Epithelial cell of proximal tubule (primary cell): Measurements from ENCODE around the gene COL4A2. TPM values are rescaled to one million over a fixed set of nuclear protein-coding genes. Genes with fewer than 3 reads are reported as not detected.
A peak's percentile ranks its signal among the peaks of the same experiment; 100 is the strongest.

Source experiments
- DNase-seq: peaks from one replicate; pipeline ENCODE4 v3.0.0-alpha.2; 2011; ENCODE audit warnings: low read depth
- H3K4me3 ChIP-seq: 2 replicates; pipeline ENCODE4 v1.5.1; 2011; ENCODE audit warnings: low read depth, mild to moderate bottlenecking, low read length
- total RNA-seq: library from RNA; depleted of rRNA; stranded (reverse); fragments of >200 nt; gene quantifications from 2 replicates; pipeline ENCODE4 v1.2.3, GENCODE V29; 2015
- TF ChIP-seq, protein P1 (sequence below): conservative IDR thresholded peaks from 2 replicates; pipeline ENCODE4 v1.5.1; 2012; ENCODE audit warnings: low read depth, mild to moderate bottlenecking, low read length

The COL4A2 gene
- total RNA-seq, 1 donor from 2014 or later = 728 TPM

DNA sequence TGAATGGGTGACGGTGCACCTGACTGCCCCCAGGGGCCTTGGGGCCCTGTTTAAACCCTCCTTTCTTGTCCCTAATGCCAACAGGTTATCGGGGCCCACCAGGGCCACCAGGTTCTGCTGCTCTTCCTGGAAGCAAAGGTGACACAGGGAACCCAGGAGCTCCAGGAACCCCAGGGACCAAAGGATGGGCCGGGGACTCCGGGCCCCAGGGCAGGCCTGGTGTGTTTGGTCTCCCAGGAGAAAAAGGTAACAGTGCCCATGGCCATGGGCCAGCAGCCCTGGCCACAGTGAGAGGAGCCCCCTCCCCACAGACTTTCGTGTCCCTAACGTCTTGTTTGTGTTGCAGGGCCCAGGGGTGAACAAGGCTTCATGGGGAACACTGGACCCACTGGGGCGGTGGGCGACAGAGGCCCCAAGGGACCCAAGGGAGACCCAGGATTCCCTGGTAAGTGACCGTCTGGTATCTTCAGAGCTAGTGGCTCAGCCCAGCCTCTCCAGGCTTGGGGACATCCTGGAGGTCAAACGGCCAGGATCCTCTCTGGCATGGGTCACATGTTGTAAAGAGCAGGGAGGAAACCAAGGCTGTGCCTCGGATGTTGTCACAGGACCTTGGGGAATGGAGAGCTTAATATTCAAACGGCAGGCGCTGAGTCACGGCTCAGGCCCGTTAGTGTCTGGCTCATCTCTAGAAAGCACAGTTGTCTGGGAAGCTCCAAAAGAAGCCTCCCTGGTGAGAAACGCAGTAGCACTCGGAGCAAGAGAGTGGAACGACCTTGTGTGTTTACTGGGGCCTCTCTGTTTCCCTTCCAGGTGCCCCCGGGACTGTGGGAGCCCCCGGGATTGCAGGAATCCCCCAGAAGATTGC, 196.2 kb downstream of the COL4A2 start:
- H3K4me3 ChIP-seq = no peak overlapping the region
- TF ChIP-seq, protein P1, sequence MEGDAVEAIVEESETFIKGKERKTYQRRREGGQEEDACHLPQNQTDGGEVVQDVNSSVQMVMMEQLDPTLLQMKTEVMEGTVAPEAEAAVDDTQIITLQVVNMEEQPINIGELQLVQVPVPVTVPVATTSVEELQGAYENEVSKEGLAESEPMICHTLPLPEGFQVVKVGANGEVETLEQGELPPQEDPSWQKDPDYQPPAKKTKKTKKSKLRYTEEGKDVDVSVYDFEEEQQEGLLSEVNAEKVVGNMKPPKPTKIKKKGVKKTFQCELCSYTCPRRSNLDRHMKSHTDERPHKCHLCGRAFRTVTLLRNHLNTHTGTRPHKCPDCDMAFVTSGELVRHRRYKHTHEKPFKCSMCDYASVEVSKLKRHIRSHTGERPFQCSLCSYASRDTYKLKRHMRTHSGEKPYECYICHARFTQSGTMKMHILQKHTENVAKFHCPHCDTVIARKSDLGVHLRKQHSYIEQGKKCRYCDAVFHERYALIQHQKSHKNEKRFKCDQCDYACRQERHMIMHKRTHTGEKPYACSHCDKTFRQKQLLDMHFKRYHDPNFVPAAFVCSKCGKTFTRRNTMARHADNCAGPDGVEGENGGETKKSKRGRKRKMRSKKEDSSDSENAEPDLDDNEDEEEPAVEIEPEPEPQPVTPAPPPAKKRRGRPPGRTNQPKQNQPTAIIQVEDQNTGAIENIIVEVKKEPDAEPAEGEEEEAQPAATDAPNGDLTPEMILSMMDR = no peak
- no peak for DNase-seq

GRCh38 chr13:110503979-110504499, 197.0 kb downstream of the COL4A2 start:
- TF ChIP-seq, protein P1 = no peak
- H3K4me3 ChIP-seq = no peak overlapping the region

GRCh38 chr13:110505594-110505993, 198.5 kb downstream of the COL4A2 start:
- TF ChIP-seq, protein P1 = no peak
- DNase-seq = no peak
- no peak overlapping the region for H3K4me3 ChIP-seq

More at GRCh38 chr13:110503979-110504499, 197.0 kb downstream of the COL4A2 start:
- no peak for DNase-seq

GRCh38 chr13:110506396-110506795, 199.3 kb downstream of the COL4A2 start:
- no peak for DNase-seq
- TF ChIP-seq, protein P1 = no peak
- no peak overlapping the region for H3K4me3 ChIP-seq

- TF ChIP-seq, protein P1 = no peak
- DNase-seq = no peak
- no peak overlapping the region for H3K4me3 ChIP-seq
Measured at GRCh38 chr13:110506859-110507566, 199.9 kb downstream of the COL4A2 start.

GRCh38 chr13:110507678-110508381, 200.7 kb downstream of the COL4A2 start:
- H3K4me3 ChIP-seq = no peak overlapping the region
- TF ChIP-seq, protein P1 = peak; percentile 36
- no peak for DNase-seq
